ENCODE results near the gene TNNT2.

Gene TNNT2

DNA sequence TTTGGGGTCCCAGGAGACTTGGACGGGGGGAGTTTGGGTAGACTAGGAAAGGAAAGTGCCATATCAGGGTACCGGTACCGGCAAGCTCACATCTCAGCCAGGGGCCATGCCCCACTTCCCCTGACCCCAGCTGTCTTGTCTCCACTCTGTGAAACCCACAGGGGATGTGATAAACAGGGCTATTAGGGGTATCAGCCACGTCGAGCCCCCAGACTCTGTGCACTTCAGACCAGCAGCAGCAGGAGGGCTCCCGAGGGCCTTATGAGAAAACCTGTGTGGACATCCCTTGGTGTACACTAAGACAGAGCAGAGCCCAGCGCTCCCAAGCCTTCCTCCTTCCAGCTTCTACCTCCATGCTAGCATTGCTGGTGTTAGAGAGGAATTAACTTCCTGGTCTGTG, 46.3 kb downstream of the TNNT2 start:
- no peak overlapping the region for H3K4me3 ChIP-seq (replicated peaks in 1 of 2; ENCODE audit: low read depth in 2 of 2, low read length in 2 of 2)
- TF ChIP-seq CTCF (IDR thresholded peaks at IDR 0.05; ENCODE audit: low read depth, low read length) = no peak
- no peak for DNase-seq (ENCODE audit: low read depth in 2 of 2)

DNA sequence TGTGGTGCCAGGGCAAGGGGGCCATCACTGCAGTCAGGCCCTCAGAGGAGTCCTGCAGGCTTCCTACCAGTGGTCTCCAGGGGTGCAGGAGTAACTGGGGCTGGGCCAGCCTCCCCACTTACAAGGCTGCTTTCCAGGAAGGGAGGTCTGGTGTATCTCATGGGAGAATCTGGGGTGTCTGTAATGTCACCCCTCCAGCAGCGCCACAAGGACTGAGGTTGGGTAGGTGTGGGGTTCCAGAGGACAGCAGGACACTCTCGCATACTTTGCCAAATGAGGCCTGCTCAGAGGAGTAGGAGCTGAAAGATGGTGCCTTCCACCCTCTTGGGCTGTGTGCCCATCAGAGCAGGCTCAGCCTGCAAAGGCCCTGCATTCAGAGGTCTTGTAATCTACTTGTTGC, 46.9 kb downstream of the TNNT2 start:
- DNase-seq (ENCODE audit: low read depth in 2 of 2) = no peak
- H3K4me3 ChIP-seq (replicated peaks in 1 of 2; ENCODE audit: low read depth in 2 of 2, low read length in 2 of 2) = no peak overlapping the region
- TF ChIP-seq CTCF (IDR thresholded peaks at IDR 0.05; ENCODE audit: low read depth, low read length) = no peak

DNA sequence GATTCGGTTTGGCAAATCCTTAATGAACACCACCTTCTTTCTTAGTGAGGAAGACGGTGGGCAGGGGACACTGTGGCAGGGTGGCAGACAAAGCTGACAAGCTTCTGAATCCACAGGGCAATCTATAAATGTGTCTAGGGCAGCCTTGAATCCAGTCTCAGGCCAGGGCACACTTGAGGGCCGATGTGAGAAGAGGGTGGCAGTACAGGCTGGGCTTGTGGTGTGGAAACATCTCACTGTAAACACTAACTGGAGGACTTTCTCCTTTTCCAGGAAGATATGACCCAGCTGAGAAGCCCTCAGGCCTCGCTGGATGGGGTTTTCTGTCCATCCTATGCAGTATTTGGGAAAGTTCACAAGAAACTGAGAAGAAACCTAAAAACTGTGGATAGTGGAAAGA, 47.7 kb downstream of the TNNT2 start:
- TF ChIP-seq CTCF (IDR thresholded peaks at IDR 0.05; ENCODE audit: low read depth, low read length) = no peak
- H3K4me3 ChIP-seq (replicated peaks in 1 of 2; ENCODE audit: low read depth in 2 of 2, low read length in 2 of 2) = no peak overlapping the region
- DNase-seq (ENCODE audit: low read depth in 2 of 2) = no peak

GRCh38 chr1:201329286-201329685, 48.2 kb downstream of the TNNT2 start:
- H3K4me3 ChIP-seq (replicated peaks in 1 of 2; ENCODE audit: low read depth in 2 of 2, low read length in 2 of 2) = no peak overlapping the region
- peak; percentile 26 to 32 for DNase-seq (ENCODE audit: low read depth in 2 of 2)
- no peak for TF ChIP-seq CTCF (IDR thresholded peaks at IDR 0.05; ENCODE audit: low read depth, low read length)

GRCh38 chr1:201328576-201328975, 48.9 kb downstream of the TNNT2 start:
- no peak for DNase-seq (ENCODE audit: low read depth in 2 of 2)
- TF ChIP-seq CTCF (IDR thresholded peaks at IDR 0.05; ENCODE audit: low read depth, low read length) = no peak

DNA sequence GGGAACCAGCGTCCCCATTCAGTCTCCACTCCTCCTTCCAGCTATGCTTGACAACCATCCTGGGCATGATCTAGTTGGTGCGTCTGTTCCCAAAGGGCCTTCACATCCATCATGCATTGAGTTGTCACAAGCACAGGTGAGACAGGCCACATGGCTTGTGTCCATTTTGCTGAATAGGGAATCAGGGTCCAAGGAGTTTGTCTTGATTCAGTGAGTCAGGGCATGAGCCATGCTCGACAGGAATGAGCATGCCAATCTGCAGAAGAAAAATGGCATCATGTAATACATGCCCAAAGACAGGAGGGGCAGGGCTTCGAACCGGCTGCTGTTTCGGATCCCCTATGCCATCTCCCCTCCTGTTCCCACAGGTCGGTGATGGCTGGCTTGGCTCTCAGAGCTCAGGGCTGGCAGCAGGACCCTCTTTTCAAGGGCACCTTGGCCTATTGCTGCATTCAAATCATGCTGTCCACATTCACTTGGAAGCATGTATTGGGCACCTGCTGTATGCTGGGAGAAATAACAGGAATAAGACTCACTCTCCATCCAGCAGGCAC, 49.7 kb downstream of the TNNT2 start:
- DNase-seq (ENCODE audit: low read depth in 2 of 2) = no peak
- H3K4me3 ChIP-seq (replicated peaks in 1 of 2; ENCODE audit: low read depth in 2 of 2, low read length in 2 of 2) = no peak overlapping the region
- TF ChIP-seq CTCF (IDR thresholded peaks at IDR 0.05; ENCODE audit: low read depth, low read length) = no peak

More at GRCh38 chr1:201328576-201328975, 48.9 kb downstream of the TNNT2 start:
- H3K4me3 ChIP-seq (replicated peaks in 1 of 2; ENCODE audit: low read depth in 2 of 2, low read length in 2 of 2) = no peak overlapping the region

- no peak for TF ChIP-seq CTCF (IDR thresholded peaks at IDR 0.05; ENCODE audit: low read depth, low read length)
- no peak for DNase-seq (ENCODE audit: low read depth in 2 of 2)
- H3K4me3 ChIP-seq (replicated peaks in 1 of 2; ENCODE audit: low read depth in 2 of 2, low read length in 2 of 2) = no peak overlapping the region
Measured at GRCh38 chr1:201326710-201327109, 50.8 kb downstream of the TNNT2 start.
